ENCODE measurements around the gene LPCAT1. TPM values are rescaled to one million over a fixed set of nuclear protein-coding genes. Genes with fewer than 3 reads are reported as not detected.
"Not testable (repeated sequence)": the region's sequence is repeated elsewhere in the genome, so short reads cannot be mapped to it uniquely, and the experiment has no call there.

Gene LPCAT1
- total RNA-seq, 2 donors from 2014 or later, result 53.9 to 54.6 TPM

DNA sequence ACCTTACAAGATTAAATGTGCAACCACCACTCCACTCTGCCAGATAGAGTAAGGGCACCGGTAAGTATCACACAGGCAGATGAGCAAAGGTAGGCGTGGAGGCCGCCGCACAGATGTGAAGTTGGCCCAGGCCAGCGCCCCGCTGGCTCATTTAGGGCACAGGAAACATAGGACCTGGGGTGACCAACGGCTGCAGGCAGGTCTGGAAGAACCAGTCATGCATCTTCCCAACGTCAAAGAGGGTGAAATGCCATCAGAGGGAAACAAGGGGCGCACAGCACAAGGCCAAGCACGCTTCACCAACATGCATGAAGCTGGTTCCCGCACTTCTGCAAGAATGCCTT is 46.8 kb downstream of the LPCAT1 start:
- H3K9me3 ChIP-seq, result no peaks in the 10 kb centered on the region
- no peaks in the 10 kb centered on the region for H3K27me3 ChIP-seq (replicated peaks; ENCODE audit: insufficient read depth)
- TF ChIP-seq, protein P1, sequence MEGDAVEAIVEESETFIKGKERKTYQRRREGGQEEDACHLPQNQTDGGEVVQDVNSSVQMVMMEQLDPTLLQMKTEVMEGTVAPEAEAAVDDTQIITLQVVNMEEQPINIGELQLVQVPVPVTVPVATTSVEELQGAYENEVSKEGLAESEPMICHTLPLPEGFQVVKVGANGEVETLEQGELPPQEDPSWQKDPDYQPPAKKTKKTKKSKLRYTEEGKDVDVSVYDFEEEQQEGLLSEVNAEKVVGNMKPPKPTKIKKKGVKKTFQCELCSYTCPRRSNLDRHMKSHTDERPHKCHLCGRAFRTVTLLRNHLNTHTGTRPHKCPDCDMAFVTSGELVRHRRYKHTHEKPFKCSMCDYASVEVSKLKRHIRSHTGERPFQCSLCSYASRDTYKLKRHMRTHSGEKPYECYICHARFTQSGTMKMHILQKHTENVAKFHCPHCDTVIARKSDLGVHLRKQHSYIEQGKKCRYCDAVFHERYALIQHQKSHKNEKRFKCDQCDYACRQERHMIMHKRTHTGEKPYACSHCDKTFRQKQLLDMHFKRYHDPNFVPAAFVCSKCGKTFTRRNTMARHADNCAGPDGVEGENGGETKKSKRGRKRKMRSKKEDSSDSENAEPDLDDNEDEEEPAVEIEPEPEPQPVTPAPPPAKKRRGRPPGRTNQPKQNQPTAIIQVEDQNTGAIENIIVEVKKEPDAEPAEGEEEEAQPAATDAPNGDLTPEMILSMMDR (IDR thresholded peaks at IDR 0.05), result no peak
- H3K27ac ChIP-seq, result no peak overlapping the region
- H3K36me3 ChIP-seq, result peaks cover 36% of the 10 kb centered on the region
- ATAC-seq (ENCODE audit: insufficient number of reproducible peaks, low FRiP score, low read depth), result no peak
- no peak overlapping the region for H3K4me3 ChIP-seq
- DNase-seq (ENCODE audit: low spot score), result no peak
- no peaks in the 10 kb centered on the region for H3K4me1 ChIP-seq (ENCODE audit: control insufficient read depth in 1 of 2, low read depth in 2 of 2)

GRCh38 chr5:1476181-1476966 is 47.4 kb downstream of the LPCAT1 start:
- no peaks in the 10 kb centered on the region for H3K9me3 ChIP-seq
- H3K4me1 ChIP-seq (ENCODE audit: control insufficient read depth in 1 of 2, low read depth in 2 of 2), result no peaks in the 10 kb centered on the region
- no peak for DNase-seq (ENCODE audit: low spot score)
- ATAC-seq (ENCODE audit: insufficient number of reproducible peaks, low FRiP score, low read depth), result no peak
- H3K36me3 ChIP-seq, result peaks cover 36% of the 10 kb centered on the region
- no peak overlapping the region for H3K4me3 ChIP-seq
- H3K27me3 ChIP-seq (replicated peaks; ENCODE audit: insufficient read depth), result no peaks in the 10 kb centered on the region
- TF ChIP-seq, protein P1 (IDR thresholded peaks at IDR 0.05), result no peak
- H3K27ac ChIP-seq, result no peak overlapping the region

- not testable (repeated sequence) for ATAC-seq (ENCODE audit: insufficient number of reproducible peaks, low FRiP score, low read depth); H3K9me3 ChIP-seq; DNase-seq (ENCODE audit: low spot score); H3K4me3 ChIP-seq; H3K27ac ChIP-seq; H3K4me1 ChIP-seq (ENCODE audit: control insufficient read depth in 1 of 2, low read depth in 2 of 2); H3K27me3 ChIP-seq (replicated peaks; ENCODE audit: insufficient read depth)
- peaks cover 36% of the 10 kb centered on the region for H3K36me3 ChIP-seq
Measured at GRCh38 chr5:1475544-1475900, 48.2 kb downstream of the LPCAT1 start.

DNA sequence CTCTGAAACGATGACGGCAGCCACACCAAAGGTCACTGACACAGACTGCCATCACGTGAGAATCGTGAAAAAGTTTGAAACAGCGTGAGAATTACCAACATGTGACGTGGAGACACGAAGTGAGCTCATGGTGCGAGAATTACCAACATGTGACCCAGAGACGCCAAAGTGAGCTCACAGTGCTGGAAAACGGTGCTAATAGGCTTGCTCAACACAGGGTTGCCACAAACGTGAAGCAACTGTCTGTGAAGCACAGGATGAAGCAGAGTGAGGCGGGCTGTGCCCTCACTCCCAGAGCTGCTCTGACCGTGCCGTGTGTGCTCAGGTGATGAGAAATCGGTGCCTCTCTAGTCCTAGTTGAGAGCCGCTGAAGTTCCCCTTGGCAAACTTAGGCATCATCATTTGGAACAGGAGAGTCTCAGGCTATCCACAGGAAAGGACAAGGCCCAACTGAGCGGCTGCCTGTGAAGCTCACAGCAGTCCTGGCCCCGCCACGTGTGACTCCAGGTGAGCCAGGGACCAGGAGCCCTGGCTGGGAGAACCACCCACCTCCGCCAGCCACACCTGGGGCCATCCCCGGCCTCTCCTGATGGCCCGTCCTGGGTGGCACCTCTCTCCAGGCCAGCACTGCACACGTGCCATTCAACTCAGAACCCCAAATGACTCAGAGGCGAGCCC is 48.8 kb downstream of the LPCAT1 start:
- Histone ChIP-seq H3K4me3 (no peak overlapping the region), H3K4me1 (ENCODE audit: control insufficient read depth in 1 of 2, low read depth in 2 of 2) (no peaks in the 10 kb centered on the region), H3K27me3 (replicated peaks; ENCODE audit: insufficient read depth) (no peaks in the 10 kb centered on the region), H3K27ac (no peak overlapping the region), H3K9me3 (no peaks in the 10 kb centered on the region), H3K36me3 (peaks cover 36% of the 10 kb centered on the region)
- TF ChIP-seq, protein P1 (IDR thresholded peaks at IDR 0.05), result no peak
- DNase-seq (ENCODE audit: low spot score) (no peak), ATAC-seq (ENCODE audit: insufficient number of reproducible peaks, low FRiP score, low read depth) (no peak)

- no peaks in the 10 kb centered on the region for H3K4me1 ChIP-seq (ENCODE audit: control insufficient read depth in 1 of 2, low read depth in 2 of 2)
- ATAC-seq (ENCODE audit: insufficient number of reproducible peaks, low FRiP score, low read depth), result no peak
- H3K36me3 ChIP-seq, result peaks cover 36% of the 10 kb centered on the region
- DNase-seq (ENCODE audit: low spot score), result no peak
- TF ChIP-seq, protein P1 (IDR thresholded peaks at IDR 0.05), result no peak
- no peaks in the 10 kb centered on the region for H3K9me3 ChIP-seq
- H3K27me3 ChIP-seq (replicated peaks; ENCODE audit: insufficient read depth), result no peaks in the 10 kb centered on the region
- H3K27ac ChIP-seq, result no peak overlapping the region
- H3K4me3 ChIP-seq, result no peak overlapping the region
Measured at GRCh38 chr5:1474183-1474839, 49.4 kb downstream of the LPCAT1 start.

Data from thoracic aorta (tissue), 2 donors.